ELR (cell line): Measurements from ENCODE around the gene VWA5B2.

Experiments used
- DNase-seq: peaks from one replicate; pipeline ENCODE4 v3.0.0-alpha.2; 2015; ENCODE audit warnings: low read depth

VWA5B2 gene

DNA sequence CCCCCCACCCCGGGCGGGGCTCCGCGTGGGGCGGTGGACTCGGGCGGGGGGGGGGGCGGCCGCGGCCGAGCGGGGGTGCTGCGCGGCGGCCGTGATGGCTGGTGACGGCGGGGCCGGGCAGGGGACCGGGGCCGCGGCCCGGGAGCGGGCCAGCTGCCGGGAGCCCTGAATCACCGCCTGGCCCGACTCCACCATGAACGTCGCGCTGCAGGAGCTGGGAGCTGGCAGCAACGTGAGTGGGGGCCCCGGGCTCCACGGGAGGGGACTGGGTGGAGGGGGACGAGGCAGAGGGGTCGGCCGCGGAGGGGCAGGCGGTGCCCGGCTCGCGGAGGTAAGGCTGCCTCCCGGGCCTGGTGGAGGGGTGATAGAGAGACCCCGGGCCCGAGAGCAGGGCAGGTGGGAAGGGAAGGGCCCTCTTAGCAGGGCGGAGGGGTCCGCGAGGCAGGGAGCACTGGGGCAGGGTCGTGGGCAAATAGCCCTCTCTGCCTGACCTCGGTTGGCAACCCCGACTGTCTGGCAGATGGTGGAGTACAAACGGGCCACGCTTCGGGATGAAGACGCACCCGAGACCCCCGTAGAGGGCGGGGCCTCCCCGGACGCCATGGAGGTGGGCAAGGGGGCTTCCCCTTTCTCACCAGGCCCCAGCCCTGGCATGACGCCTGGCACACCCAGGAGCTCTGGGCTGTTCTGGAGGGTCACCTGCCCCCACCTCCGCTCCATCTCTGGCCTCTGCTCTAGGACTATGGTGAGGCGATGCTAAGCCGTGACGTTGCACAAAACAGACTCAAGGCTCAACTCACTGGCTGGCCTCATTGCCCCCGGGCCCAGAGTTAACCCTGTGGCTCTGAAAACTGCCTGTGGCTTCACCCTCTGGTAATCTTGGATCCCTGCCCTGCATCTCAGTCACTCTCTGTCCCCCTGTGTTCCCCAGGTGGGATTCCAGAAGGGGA lies 46.9 kb downstream of the VWA5B2 start, which contains the start of gene ECE2:
Gene ECE2, plus strand, starts transcription at position 62 of the 950 bp plus-strand sequence. Its CDS starts 132 bp downstream, at position 194.
- no peak for DNase-seq

DNA sequence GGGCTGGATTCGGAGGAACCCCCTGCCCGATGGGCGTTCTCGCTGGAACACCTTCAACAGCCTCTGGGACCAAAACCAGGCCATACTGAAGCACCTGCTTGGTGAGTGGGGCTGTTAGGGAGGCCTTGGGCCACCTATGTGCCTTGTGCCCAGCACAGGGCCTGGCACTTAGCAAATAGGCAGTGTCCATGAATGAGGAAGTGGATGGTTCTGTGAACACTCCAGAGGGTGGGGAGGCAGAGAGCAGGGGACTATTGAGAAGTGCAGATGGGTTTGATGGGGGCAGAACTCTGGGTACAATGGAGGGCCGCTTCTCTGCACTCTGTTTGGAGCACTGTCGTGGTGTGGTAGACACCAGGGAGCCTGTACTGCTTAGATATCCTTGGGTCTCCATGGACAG lies 48.0 kb downstream of the VWA5B2 start:
- DNase-seq, result no peak

DNA sequence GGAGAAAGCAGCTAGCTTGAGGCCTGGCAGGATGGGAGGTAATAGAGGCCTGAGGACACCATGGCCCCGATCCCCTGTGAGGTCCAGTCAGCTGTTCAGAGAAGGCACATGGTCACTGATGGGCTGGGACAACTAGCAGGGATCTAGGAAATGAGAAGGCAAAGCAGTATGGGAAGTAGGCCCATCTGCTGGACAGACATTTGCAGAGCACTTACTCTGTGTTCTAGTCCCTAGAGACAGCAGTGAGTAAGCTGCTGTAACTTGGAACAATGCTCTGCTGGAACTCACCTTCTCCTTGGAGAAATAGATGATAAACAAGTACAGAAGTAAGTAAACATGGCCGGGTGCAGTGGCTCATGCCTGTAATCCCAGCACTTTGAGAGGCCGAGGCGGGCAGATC lies 53.6 kb downstream of the VWA5B2 start:
- DNase-seq, result peak; percentile 18

DNA sequence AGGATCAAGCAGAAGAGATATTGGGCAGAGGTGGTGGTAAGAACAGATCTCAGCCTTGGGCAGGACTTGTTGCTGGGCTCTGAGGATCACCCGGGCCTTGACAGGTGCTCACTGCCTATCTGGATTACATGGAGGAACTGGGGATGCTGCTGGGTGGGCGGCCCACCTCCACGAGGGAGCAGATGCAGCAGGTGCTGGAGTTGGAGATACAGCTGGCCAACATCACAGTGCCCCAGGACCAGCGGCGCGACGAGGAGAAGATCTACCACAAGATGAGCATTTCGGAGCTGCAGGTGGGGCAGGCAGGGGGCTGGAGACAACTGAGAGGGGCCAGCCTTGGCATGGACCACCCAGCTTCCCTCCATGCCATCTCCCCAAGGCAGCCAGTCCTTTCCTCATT lies 54.3 kb downstream of the VWA5B2 start:
- no peak for DNase-seq

- DNase-seq, result peak; percentile 76
Measured at GRCh38 chr3:184284696-184285095, 55.3 kb downstream of the VWA5B2 start.

GRCh38 chr3:184289426-184289938 lies 60.1 kb downstream of the VWA5B2 start:
- peak; percentile 71 for DNase-seq

DNA sequence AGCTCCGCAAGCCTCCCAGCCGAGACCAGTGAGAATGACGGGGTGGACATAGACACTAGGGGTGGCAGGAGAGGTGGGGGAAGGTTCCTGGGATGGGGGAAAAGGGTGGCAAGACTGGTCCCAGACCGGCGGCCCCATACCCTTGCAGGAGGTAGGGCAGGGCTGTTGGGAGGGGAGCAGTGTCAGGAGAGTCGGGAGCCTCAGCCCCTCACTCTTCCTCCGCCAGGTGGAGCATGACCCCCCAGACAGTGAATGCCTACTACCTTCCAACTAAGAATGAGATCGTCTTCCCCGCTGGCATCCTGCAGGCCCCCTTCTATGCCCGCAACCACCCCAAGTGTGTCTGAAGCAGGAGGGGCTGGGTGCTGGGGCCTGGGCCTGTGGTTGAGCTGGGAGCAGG lies 60.9 kb downstream of the VWA5B2 start:
- no peak for DNase-seq

DNA sequence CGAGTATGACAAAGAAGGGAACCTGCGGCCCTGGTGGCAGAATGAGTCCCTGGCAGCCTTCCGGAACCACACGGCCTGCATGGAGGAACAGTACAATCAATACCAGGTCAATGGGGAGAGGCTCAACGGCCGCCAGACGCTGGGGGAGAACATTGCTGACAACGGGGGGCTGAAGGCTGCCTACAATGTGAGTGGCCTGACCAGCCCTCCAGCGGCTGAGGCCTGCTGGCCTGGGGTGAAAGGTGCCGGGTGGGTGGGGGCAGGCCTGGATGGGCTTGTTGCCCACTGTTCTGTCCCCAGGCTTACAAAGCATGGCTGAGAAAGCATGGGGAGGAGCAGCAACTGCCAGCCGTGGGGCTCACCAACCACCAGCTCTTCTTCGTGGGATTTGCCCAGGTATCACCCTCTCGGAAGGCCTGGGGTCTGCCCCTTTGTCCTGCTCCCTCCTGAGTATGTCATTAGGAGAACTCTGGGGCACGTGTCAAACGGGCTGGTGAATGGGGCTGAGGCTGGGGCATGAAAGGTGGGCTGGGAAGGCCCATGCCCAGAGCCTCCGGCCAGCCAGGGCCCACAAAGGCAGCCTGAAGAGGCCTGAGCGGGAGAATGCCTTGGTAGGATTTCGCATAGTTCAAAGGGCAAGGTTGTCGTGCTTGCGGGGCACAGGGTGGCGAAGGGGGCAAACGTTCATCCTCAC lies 61.8 kb downstream of the VWA5B2 start:
- DNase-seq, result no peak
